GM18858 (cell line): ENCODE measurements around the gene HLTF.
A peak's percentile ranks its signal among the peaks of the same experiment; 100 is the strongest.

Source experiments
- ATAC-seq: cut with Tn5 transposase; IDR thresholded peaks from one replicate; pipeline ENCODE4 v1.9.1; 2021; ENCODE audit not compliant: unreplicated experiment

The HLTF gene

DNA sequence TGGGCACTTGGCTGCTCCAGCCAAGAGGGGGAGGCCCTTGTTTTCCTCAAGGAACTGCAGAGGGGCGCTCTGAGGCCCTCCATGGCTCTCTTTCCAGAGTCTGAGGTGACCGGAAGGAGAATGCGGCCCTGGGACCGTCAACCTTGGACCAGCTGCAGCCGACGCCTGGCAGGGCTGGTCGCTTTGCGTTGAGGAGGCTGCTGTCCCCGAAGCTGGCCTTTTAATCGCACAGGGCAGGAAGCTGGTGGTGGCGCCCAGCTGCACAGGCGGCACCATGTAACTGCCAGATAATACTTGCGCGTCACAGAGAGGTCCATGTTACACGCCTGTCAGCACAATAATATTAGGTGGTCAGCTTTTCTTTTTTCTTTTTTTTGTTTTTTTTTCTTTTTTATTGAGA, 875 bp upstream of the HLTF start:
- no peak for ATAC-seq

DNA sequence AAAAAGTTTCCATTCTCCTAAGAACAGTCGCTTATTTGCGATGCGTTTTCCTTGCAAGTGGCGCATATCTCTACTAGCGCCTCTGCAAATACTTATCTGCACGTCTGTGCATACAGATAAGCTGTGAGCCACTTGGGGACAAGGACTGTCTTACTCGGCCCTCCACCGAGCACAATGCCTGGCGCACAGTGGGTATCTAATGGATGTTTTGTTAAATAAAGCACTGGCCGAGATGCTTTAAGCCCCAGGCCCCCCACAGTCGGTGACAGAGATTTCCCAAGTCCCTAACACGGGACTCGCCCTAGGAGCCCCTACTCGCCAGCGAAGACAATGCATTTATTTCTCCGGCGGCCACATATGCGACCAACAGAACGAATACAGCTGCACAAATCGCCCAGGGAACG, 503 bp downstream of the HLTF start:
- peak; percentile 29 for ATAC-seq

DNA sequence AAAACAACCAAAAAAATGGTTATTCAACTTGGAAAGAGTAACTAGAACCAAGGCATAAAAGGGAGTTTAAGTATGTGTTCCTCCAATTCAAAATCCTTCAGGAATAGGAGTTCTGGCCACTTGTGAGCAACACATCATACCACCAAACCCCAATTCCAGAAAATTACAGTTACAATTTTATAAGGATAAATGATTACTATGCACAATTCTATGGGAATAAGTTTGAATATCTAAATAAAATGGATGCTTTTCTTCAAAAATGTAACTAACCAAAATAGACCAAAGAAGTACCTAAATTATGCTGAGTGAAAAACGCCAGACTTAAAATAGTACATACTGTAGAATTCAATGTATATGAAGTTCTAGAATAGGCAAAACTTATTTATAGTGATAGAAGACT, 4.6 kb downstream of the HLTF start:
- no peak for ATAC-seq

DNA sequence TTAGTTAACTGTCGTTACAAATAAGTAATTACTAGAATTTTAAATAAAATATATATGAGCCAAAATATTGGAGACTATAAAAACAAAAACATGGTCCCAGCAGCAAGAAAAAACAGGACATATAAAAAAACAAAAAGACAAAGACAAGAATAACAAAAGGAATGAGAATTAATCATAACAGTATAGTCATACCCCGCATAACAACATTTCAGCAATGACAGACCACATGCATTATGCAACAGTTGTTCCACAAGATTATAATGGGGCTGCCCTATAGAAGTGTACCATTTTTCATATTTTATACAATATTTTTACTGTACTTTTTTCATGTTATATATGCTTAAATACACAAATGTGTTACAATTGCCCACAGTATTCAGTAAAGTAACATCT, 5.6 kb downstream of the HLTF start:
- no peak for ATAC-seq

DNA sequence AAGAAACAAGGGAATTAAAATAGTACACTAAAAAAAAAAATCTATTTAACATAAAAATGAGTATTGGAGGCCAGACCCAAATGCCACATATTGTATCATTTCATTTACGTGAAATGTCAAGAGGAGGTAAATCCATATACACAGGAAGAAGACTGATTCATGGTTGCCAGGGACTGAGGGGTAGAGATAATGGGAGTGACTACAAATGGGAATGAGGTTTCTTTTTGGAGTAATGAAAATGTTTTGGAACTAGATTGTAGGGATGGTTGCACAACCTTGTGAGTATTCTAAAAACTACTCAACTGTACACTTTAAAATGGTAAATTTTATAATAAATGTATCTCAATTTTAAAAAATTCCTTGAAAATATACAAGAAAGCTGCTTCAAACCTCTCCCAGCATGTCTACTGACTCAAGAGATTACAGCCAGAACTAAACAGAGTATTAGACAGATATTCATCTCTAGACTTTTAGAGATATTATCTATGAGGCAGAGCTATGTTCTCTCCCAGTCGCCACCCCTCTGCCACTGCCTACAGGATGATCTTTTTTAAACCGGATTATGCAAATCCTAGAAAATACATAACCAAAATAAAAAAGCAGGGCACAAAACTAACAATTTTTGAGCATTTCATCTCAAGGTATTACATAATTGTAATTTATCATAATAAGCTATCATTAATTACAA, 6.2 kb downstream of the HLTF start:
- ATAC-seq: no peak

DNA sequence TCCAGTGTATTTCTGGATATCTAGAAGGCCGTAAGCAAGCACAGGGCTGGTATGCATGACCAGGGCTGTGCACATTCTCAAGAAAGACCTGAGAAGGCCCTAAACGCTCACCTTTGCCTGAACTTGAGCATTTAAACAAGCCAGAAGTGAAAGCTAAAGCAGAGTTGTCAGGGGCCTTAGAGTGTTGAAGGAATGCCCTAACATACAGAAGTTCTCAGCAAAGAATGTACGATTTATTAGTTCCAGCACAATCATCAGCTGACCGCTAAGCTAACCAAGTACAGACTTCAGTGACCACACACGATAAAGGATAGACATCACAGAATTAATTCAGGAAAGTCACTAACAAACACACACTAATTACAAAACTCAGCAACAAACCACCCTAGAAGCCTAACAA, 8.7 kb downstream of the HLTF start:
- no peak for ATAC-seq

DNA sequence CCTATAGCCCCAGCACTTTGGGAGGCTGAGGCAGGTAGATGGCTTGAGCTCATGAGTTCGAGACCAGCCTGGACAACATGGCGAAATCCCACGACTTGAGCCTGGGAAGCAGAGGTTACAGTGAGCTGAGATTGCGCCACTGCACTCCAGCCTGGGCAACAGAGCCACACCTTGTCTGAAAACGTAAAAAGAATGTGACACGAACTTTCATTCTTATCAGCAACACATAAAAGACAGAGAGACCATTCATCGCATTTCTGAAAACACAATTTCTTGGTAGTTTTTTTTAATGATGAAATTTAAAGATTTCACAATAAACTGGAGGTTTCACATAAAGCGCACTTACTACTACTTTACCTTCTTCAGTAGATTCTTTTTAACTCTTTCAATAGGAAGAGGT, 18.4 kb downstream of the HLTF start:
- ATAC-seq: no peak

DNA sequence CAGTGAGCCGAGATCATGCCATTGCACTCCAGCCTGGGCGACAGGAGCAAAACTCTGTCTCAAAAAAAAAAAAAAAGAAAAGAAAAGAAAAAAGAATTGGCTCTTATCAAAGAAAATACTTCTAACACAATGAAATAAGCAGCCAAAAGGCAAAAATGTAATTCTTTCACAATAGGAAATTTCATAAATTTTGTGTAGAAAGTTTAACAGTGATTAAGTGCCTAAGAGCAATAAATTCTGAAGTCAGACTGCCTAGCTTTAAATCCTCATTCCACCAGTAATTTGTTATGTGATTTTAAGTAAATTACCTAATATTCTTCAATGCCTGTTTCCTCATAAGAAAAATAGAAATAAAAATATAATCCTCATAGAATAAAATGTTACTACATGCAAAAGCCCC, 24.6 kb downstream of the HLTF start:
- ATAC-seq: no peak

DNA sequence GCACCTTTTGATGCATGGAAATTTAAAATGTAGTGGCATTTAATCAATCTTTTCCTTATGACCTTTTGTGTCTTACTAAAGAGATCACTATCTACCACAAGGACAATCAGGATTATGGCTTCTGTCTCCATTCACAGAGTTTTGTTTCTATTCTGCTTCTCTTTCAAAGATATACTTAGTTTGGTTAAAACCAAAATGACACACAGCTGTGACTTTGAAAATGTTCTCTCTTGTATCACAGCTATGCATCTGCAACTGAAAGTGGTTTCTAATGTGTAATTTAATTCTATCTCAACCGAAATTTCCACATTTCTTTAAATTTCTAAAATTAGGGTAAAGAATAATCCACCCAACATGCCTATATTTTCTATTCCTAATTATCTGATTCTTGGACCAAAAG, 27.7 kb downstream of the HLTF start:
- ATAC-seq: peak; percentile 66

DNA sequence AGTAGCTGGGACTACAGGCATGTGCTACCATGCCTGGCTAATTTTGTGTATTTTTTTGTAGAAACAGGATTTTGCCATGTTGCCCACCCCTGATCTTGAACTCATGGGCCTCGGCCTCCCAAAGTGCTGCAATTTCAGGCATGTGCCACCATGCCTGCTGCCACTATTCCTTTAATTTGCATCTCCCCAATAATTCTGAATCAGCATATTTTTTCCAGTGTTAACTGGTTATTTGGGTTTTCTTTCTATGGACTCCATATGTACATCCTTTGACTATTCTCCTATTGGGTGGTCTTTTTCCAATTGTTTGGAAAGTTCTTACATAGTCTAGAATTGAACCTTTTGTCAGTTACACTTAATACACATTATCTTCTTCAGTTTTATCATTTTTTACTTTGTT, 28.1 kb downstream of the HLTF start:
- no peak for ATAC-seq

DNA sequence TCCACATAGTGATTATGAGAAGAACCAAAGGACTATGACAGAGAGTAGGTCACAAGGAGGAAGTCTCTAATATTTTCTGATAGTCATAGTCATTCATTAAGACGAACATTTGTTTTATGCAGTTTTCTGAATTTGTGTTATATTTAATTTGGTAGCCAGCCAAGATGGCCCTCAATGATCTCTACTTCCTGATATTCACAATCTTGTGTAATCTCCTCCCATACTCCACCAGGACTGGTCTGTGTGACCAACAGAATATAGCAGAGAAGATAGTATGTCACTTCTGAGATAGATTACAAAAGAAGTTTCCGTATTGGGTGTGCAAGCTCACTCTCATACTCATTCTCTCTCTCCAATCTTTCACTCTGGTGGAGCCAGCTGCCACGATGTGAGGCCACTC, 30.8 kb downstream of the HLTF start:
- no peak for ATAC-seq

DNA sequence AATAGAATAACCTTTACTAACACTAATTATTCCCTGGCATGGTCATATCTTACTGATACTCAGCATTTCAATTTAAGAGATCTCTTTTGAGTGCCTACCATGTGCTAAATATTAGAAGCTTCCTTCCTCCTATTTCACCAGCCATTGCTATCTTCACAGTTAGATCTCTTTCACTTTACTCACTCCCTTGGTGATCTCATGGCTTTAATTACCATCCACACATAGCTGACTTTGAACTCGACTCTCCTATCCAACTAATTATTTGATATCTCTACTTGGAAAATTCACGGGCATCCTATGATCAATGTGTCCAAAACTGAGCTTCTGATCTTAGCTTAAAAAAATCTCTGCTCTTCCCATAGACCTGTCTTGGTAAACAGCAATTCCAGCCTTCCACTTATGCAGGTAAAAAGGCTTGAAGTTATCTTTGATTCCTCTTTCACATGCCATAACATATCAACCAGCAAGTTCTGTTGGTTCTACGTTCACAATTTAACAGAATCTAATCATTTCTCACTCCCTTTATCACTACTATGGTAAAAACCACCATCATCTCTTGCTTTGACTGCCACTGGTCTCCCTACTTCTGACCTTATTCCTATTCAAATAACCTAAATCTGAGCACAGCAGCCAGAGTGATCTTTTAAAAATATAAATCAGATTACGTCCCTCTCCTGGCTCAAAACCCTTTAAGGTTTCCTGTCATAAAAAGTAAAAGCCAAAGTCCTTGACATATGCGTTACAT, 41.8 kb downstream of the HLTF start:
- ATAC-seq: no peak

DNA sequence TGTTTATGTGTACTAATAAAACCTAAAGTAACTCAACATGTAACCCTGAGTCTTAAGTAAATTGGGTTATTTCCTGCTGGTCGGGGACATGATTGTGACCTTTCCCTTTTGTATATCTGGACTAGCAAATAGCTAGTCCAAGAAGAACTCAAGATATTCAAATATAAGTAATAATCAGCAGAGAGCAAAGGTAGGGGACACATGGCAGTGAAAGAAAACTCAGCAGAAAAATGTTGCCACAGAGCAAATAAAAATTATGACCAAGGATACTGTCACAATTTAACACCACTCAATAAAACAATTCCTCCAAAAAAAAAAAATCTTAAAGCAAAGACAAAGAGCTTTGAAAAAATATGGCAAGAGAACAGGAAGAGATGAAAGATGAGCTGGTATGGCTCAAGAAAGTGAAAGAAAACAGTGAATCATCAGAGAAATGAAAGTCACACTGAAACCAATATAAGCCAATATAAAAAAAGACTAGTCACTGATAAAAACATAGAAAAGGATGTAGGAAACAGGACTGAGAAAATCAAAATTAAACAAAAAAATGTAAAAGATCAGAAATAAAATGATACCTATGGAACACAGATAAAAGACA, 43.4 kb downstream of the HLTF start:
- peak; percentile 89 for ATAC-seq

DNA sequence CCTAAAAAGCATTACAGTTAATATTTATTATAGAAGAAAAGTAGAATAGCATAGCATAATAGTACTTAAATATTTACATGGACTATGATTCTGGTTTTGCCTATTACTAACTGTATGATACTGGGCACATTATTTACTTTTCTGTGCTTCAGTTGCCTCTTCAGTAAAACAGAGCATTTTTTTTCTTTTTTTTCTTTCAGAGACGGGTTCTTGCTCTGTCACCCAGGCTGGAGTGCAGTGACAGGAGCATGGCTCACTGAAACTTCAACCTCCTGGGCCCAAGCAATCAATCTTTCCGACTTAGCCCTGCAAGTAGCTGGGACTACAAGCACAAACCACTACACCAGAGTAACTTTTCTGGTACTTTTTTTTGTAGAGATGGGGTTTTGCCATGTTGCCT, 48.0 kb downstream of the HLTF start:
- no peak for ATAC-seq

DNA sequence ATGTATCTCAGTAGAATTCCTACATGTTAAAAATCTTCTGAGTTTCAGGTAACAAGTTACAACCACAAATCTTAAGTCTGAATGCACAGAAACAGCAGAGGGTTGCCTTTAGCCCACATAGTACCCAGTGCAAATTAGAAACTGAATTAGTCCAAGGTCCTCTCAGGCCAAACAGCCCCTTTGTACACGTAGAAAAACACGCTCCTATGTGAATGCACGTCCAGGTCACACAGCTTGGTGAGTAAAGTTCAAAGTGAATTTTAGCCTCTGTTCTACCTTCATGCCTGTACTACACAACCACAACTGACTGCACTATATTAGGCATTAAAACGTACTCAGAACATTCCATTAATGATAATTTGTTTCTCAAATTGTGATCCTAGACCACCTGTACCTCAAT, 48.6 kb downstream of the HLTF start:
- ATAC-seq: no peak

DNA sequence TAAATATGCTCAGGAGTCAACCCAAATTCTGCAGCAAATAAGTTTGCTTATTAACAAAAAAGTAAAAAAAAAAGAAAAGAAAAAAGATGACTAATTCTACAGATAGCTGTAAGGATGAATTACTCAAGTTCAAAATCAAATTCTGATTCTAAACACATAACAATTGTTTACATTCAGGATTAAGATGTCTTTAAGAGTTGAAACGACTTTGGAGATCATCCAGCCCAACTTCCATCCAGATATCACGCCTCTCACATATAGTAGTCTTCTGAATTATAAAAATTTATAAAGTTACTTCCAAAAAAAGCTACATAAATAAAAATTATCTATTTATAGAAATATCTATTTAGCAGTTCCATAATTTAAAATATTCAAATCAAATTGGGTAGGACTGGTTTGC, 55.2 kb downstream of the HLTF start:
- ATAC-seq: no peak

DNA sequence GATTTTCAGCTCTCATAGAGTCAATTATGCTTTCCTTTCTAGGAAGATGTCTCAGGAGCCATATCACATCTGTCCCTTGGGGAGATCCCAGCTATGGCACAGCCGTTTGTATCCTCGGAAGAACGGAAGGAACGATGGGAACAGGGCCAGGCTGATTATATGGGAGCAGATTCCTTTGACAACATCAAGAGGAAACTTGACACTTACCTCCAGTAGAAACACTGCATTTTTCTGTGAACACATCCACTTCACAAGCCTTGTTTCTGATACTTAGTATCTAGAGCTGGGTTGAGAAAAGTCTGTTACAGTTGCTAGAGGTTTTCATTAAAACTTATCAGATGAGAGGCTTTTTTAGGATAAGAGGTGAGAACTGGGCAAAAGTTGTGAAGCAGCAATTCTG, 59.6 kb downstream of the HLTF start:
- ATAC-seq: no peak

DNA sequence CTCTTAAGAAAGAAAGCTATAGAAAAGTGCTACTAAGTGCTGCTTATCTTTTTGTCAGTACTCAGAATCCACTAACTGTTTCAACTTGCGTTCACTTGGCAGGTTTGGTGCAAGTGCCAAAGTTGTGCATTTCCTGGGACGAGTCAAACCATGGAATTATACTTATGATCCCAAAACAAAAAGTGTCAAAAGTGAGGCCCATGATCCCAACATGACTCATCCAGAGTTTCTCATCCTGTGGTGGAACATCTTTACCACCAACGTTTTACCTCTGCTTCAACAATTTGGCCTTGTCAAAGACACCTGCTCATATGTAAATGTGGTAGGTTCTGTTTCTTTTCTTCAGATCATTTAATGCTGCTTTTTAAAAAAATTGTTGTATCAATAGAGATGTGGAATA, 62.4 kb downstream of the HLTF start:
- no peak for ATAC-seq

DNA sequence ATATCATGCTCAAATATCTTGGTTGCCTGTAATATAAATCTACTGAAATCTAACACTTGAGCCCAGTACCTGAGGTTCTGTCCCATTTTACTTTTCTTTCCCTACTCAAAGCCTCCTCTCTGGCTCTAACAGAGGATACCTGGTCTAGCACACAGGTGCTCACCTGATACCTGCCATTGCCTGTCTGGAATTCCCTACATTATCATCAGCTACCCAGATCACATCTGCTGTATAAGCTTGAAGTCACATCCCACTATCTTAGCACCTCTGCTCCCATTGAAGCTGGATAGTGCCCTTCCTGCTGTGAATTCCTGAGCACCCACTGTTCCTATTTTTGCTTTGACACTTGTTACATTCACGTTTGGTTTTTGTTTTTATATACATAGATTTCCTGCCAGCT, 64.5 kb downstream of the HLTF start:
- ATAC-seq: no peak

DNA sequence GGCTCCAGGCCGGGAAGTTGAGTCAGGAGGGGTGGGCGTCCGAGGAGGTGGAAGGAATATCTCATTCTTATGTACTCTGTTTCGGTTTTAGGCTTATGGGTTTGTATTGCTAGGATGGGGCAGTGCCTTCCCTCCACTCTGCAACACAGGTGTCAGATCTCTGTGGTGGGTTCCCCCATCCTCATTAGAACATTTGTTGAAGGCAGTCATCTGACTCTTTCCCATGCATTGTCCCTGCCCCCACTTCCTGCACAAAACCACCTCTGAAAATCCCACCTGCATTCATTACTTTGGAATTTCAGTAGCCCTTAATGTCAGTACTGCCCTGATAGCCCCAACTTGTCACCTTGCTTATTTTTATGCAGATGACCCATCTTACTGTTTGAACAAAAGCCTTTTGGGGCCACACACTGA, 65.5 kb downstream of the HLTF start:
- ATAC-seq: no peak

DNA sequence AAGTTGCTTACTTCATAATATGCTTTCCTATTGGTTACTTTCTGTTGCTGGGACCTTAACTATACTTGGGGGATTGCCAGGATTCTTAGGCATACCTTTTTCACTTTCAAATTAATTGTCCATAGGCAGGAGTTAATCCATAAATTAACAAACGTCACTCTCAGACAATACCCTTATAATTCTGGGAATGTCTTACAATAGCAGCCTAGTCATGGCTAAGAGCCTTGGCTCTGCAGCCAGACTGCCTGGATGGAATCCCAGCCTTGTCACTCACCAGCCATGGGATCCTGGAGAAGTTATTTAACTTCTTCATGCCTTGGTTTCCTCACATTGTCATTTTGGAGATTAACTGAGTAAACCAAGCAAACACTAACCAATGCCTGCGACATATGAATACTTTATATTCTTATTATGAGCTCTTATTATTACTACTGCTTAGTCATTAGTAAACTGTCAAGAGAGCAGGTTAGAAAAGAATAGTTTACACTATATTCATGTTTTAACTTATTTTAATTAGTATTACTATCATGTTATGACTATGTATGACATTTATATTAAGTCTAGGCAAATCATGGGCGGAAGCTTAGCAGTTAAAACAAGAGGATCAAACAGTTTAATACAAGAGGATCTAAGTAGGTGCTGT, 66.0 kb downstream of the HLTF start:
- ATAC-seq: no peak

DNA sequence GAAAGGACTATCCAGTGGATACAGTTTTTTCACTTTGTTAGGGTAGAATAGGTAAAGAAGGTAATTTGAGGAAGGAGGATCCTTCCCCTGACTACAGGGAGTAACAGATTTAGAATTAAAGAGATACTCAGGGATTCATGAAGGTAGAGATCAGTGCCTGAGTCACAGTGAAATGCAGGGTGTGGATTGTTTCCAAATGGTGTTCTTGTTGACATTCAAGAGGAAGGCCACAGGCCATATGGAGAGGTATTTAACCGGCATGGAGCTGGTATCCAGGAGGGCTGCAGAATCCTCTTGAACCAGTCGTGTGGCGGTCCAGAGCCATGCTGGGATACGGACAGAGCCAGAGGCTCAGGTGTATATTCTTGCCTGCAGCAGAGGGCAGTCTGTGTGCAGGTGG, 66.8 kb downstream of the HLTF start:
- ATAC-seq: no peak
